K562 (cell line): Measurements from ENCODE around the gene SOX18. TPM values are rescaled to one million over a fixed set of nuclear protein-coding genes. Genes with fewer than 3 reads are reported as not detected.

Source experiments
- BACH1 ChIP-seq: fragments of 200-800 bp; sonication (Bioruptor generic); IDR thresholded peaks from 2 replicates; pipeline ENCODE4 v1.6.1; 2016; ENCODE audit warnings: missing genetic modification characterization, missing compliant biosample characterization
- BRCA1 ChIP-seq, 2 experiments: fragments of 450-650 bp in 1 of 2; sonication (generic) in 1 of 2; formaldehyde crosslinking in 1 of 2; IDR thresholded peaks; 2 replicates each; pipeline versions ENCODE4 v1.5.0 to v1.6.1; 2017 to 2020; ENCODE audit warnings: mild to moderate bottlenecking in 1 of 2, missing genetic modification reagents in 1 of 2
- CREB3 ChIP-seq: fragments of 450-650 bp; conservative IDR thresholded peaks from 2 replicates; pipeline ENCODE4 v1.6.1; 2016; ENCODE audit warnings: missing genetic modification characterization, low read depth, mild to moderate bottlenecking, missing compliant biosample characterization, moderate library complexity
- CREBBP ChIP-seq: IDR thresholded peaks from one replicate; pipeline ENCODE4 v1.6.1; 2012; ENCODE audit warnings: low read depth, mild to moderate bottlenecking, control low read depth, inconsistent platforms, low read length
- ELK1 ChIP-seq: sonication (generic); formaldehyde crosslinking; IDR thresholded peaks from 2 replicates; pipeline ENCODE4 v1.8.1; 2022; ENCODE audit warnings: missing genetic modification reagents
- GATA2 ChIP-seq: sonication (generic); formaldehyde crosslinking; IDR thresholded peaks from 2 replicates; pipeline ENCODE4 v1.4.0; 2020; ENCODE audit warnings: mild to moderate bottlenecking, missing genetic modification reagents
- GTF2B ChIP-seq: IDR thresholded peaks from 2 replicates; pipeline ENCODE4 v1.6.1; 2011; ENCODE audit not compliant: insufficient read length; ENCODE audit errors: extremely low read depth
- ID3 ChIP-seq, 2 experiments: fragments of 250-450 bp in 1 of 2; fragments of 450-650 bp in 1 of 2; sonication (Bioruptor Pico) in 1 of 2; IDR thresholded peaks; 2 replicates each; pipeline versions ENCODE4 v1.6.1 to v1.8.0; 2016 to 2021; ENCODE audit warnings: mild to moderate bottlenecking in 2 of 2, moderate library complexity in 2 of 2, missing compliant biosample characterization in 1 of 2, missing genetic modification characterization in 1 of 2
- NR2C1 ChIP-seq, 2 experiments: fragments of 450-650 bp; IDR thresholded peaks; 2 replicates each; pipeline ENCODE4 v1.6.1; 2017; ENCODE audit warnings: mild to moderate bottlenecking in 2 of 2, antibody characterized with exemption in 1 of 2, inconsistent platforms in 1 of 2, missing compliant biosample characterization in 1 of 2, missing genetic modification characterization in 1 of 2
- POLR2AphosphoS5 ChIP-seq: IDR thresholded peaks from 2 replicates; pipeline ENCODE4 v1.6.1; 2011; ENCODE audit warnings: mild to moderate bottlenecking, low read depth, low read length, moderate library complexity; ENCODE audit not compliant: control insufficient read depth, insufficient read depth
- RBFOX2 ChIP-seq: fragments of 200-400 bp; formaldehyde crosslinking; IDR thresholded peaks from 2 replicates; pipeline ENCODE4 v1.6.1; 2017; ENCODE audit warnings: low read depth, mild to moderate bottlenecking, low read length, moderate library complexity
- ZBTB17 ChIP-seq: fragments of 450-650 bp; formaldehyde crosslinking; IDR thresholded peaks from 2 replicates; pipeline ENCODE4 v1.4.0; 2020; ENCODE audit warnings: mild to moderate bottlenecking
- ZFPM2 ChIP-seq: fragments of 250-450 bp; sonication (Bioruptor Pico); IDR thresholded peaks from 2 replicates; pipeline ENCODE4 v1.5.1; 2022; ENCODE audit warnings: mild to moderate bottlenecking
- ZNF124 ChIP-seq: sonication (generic); formaldehyde crosslinking; IDR thresholded peaks from 2 replicates; pipeline ENCODE4 v1.8.1; 2022; ENCODE audit warnings: missing genetic modification reagents
- ZNF695 ChIP-seq: fragments of 450-650 bp; formaldehyde crosslinking; IDR thresholded peaks from 2 replicates; pipeline ENCODE4 v1.4.0; 2020; ENCODE audit warnings: mild to moderate bottlenecking, moderate library complexity
- ZNF780A ChIP-seq: fragments of 250-450 bp; sonication (Bioruptor Pico); IDR thresholded peaks from 2 replicates; pipeline ENCODE4 v1.5.0; 2021; ENCODE audit warnings: mild to moderate bottlenecking
- polyA plus RNA-seq, 8 experiments: library from polyadenylated mRNA; depleted of rRNA in 4 of 8; stranded (reverse) in 5 of 8; unstranded in 3 of 8; fragments of >200 nt; fragmentation: Nextera tagmentation in 2 of 8; fragmentation: Illumina TruSeq in 1 of 8; extraction: Ambion mirVana in 2 of 8; extraction: Trizol in 1 of 8; gene quantifications; 2 replicates each; pipeline versions ENCODE4 v1.2.1 to v1.2.3, GENCODE V29; 2011 to 2014; ENCODE audit warnings: inconsistent platforms in 1 of 8, missing spikeins in 1 of 8
- total RNA-seq, 7 experiments: library from RNA; depleted of rRNA in 6 of 7; stranded (reverse); fragments of >200 nt in 6 of 7; fragmentation: Illumina TruSeq in 2 of 7; extraction: Trizol in 2 of 7; gene quantifications; 2 replicates each; pipeline versions ENCODE4 v1.2.1 to v1.2.3, GENCODE V29; 2011 to 2021; ENCODE audit warnings: low replicate concordance in 1 of 7

Gene SOX18
- total and polyA plus RNA-seq, 9 of the 15 experiments (the other 6 are each of a cell fraction or from before 2014, with no cell fraction given) = 0.15 to 19.8 (median 0.33) TPM

DNA sequence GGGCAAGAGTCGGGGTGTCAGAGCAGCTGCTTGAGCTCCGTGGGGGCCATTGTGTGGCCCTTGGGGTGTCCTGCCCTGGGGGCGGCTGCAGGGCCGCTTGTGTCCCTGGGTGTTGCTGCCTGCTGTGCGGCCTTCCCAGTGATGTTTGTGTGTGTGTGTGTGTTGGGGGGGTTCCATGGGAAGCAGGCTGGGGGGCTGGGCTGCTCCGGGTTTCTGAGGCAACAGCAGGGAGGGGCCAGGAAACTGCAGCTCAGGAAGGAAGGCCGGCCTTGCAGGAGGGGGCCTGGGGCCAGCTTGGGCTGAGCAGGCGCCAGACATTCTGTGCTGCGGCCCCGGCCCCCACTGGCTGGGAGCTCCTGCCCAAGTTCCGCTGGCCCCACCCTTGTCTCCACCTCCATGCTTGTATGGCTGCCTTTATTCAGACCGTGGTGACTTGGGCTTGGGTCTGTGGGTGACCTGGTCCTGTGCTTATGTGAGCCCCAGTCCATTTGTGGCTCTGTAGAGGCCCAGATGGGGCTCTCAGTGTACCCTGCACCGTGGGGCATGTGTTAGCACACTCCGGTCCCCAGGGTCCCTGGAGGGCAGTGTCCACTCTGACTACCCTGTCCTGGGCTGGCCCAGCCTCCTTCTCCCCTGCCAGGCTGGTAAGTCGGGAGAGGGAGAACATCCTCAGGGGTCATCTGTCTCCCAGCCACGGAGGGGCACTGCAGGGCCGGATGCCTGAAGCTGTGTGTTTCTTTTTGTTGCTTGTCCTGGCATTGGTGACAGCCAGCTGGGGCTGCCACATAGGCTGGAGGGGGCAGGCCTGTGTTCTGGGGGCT lies 4.6 kb upstream of the SOX18 start (continued):
- TF ChIP-seq CREBBP (no peak), ELK1 (CRISPR knock-in tag) (no peak), POLR2AphosphoS5 (no peak), NR2C1 (IDR thresholded peaks at IDR 0.05) (no peak), NR2C1 (tag; IDR thresholded peaks at IDR 0.05) (no peak), GATA2 (CRISPR knock-in tag) (no peak), ZNF780A (no peak), ZFPM2 (no peak), BACH1 (tag) (no peak), GTF2B (no peak), CREB3 (tag) (no peak), ZBTB17 (no peak), BRCA1 (IDR thresholded peaks at IDR 0.05) (no peak), BRCA1 (CRISPR knock-in tag; IDR thresholded peaks at IDR 0.05) (no peak), ZNF695 (no peak), RBFOX2 (peak; percentile 28; the same call in 1 of the 2 replicates), ID3 (CRISPR knock-in tag; IDR thresholded peaks at IDR 0.05) (no peak), ID3 (tag; IDR thresholded peaks at IDR 0.05) (no peak), ZNF124 (no peak)
